A549 treated with CORT108297 at 1 μM for 4 hours (cell line): ENCODE data around the gene METTL27. TPM values are rescaled to one million over a fixed set of nuclear protein-coding genes. Genes with fewer than 3 reads are reported as not detected.

Experiments
- total RNA-seq: library from RNA; stranded (reverse); fragments of 200-300 nt; extraction: Qiagen RNA extraction; gene quantifications from 5 replicates; pipeline ENCODE4 v1.2.3, GENCODE V29; 2022

The METTL27 gene
- total RNA-seq: 6.9 to 12.4 TPM (median 11.5 TPM) in 5 replicates

GRCh38 chr7:73842067-73842976 is at the start of gene METTL27:
TSS of gene METTL27 (minus strand) at chr7:73842516. CDS start at chr7:73842140, 376 bp downstream.

GRCh38 chr7:73860859-73861258 is 18.5 kb upstream of the METTL27 start, which contains the start of gene TMEM270:
TSS of gene TMEM270 (plus strand) at chr7:73861159. CDS start at chr7:73861195, 36 bp downstream.

GRCh38 chr7:73830681-73831583 is 11.4 kb downstream of the METTL27 start, which contains the start of gene CLDN4:
TSS of gene CLDN4 (plus strand) at chr7:73830996. CDS start at chr7:73831202, 206 bp downstream.

Other genes with a start within 250 kb of the METTL27 start
- 0.45 to 2.1 TPM (median 1.1 TPM) in 5 replicates for gene MLXIPL, start 218.0 kb downstream of the METTL27 start, total RNA-seq
- gene VPS37D, start 174.7 kb downstream of the METTL27 start, total RNA-seq: 2.4 to 6.4 TPM (median 4.7 TPM) in 5 replicates
- gene DNAJC30, start 159.1 kb downstream of the METTL27 start, total RNA-seq: 7.5 to 10.5 TPM (median 10.2 TPM) in 5 replicates
- 126 to 159 TPM (median 134 TPM) in 5 replicates for gene BUD23, start 158.9 kb downstream of the METTL27 start, total RNA-seq
- 69.7 to 85.9 TPM (median 79.3 TPM) in 5 replicates for gene STX1A, start 122.8 kb downstream of the METTL27 start, total RNA-seq
- 20.2 to 26.6 TPM (median 25.6 TPM) in 5 replicates for gene ABHD11, start 103.7 kb downstream of the METTL27 start, total RNA-seq
- 1.2 to 3.8 TPM (median 3.4 TPM) in 5 replicates for gene CLDN3, start 72.2 kb downstream of the METTL27 start, total RNA-seq
- 3.6 to 5.3 TPM (median 4.6 TPM) in 5 replicates for gene CLDN4, start 11.5 kb downstream of the METTL27 start, total RNA-seq
- gene TMEM270, start 18.6 kb upstream of the METTL27 start, total RNA-seq: 0.26 TPM in 1 of 5 replicates, not detected in the others
- gene ELN, start 185.7 kb upstream of the METTL27 start, total RNA-seq: 0.05 to 0.13 TPM (median 0.08 TPM) in 5 replicates
- 30.1 to 37.4 TPM (median 35.7 TPM) in 5 replicates for gene LIMK1, start 241.3 kb upstream of the METTL27 start, total RNA-seq